Ureter (tissue), 1 donor: ENCODE results near the gene RAB4A. TPM values are rescaled to one million over a fixed set of nuclear protein-coding genes. Genes with fewer than 3 reads are reported as not detected.
"Not testable (repeated sequence)": the region's sequence is repeated elsewhere in the genome, so short reads cannot be mapped to it uniquely, and the experiment has no call there.

ENCODE experiments used
- DNase-seq: peaks from one replicate; pipeline ENCODE4 v3.0.0-alpha.2; 2020; ENCODE audit warnings: low spot score
- total RNA-seq: library from RNA; stranded (reverse); gene quantifications from one replicate; pipeline ENCODE4 v1.2.4, GENCODE V29; 2023
- donor health status: DM: yes; HTN: yes; CAD: no.

Gene RAB4A
- total RNA-seq, 1 donor from 2014 or later, result 68.7 TPM

GRCh38 chr1:229298420-229298819 is 27.5 kb downstream of the RAB4A start:
- no peak for DNase-seq

GRCh38 chr1:229298887-229299503 is 28.1 kb downstream of the RAB4A start:
- no peak for DNase-seq

GRCh38 chr1:229300099-229300757 is 29.3 kb downstream of the RAB4A start:
- no peak for DNase-seq

- no peak for DNase-seq
Observed at GRCh38 chr1:229302740-229303139, 31.8 kb downstream of the RAB4A start.

- DNase-seq, result no peak
Observed at GRCh38 chr1:229303855-229304254, 32.9 kb downstream of the RAB4A start.

- DNase-seq, result no peak
Observed at GRCh38 chr1:229305392-229305791, 34.5 kb downstream of the RAB4A start.

GRCh38 chr1:229309074-229309473 is 38.2 kb downstream of the RAB4A start:
- no peak for DNase-seq

GRCh38 chr1:229309684-229310083 is 38.8 kb downstream of the RAB4A start:
- DNase-seq, result no peak

GRCh38 chr1:229310833-229311232 is 39.9 kb downstream of the RAB4A start:
- DNase-seq, result no peak

- no peak for DNase-seq
Observed at GRCh38 chr1:229316166-229316565, 45.3 kb downstream of the RAB4A start.

- no peak for DNase-seq
Observed at GRCh38 chr1:229318056-229318455, 47.1 kb downstream of the RAB4A start.

GRCh38 chr1:229319487-229319886 is 48.6 kb downstream of the RAB4A start:
- DNase-seq, result no peak

- no peak for DNase-seq
Observed at GRCh38 chr1:229323201-229323600, 52.3 kb downstream of the RAB4A start.

GRCh38 chr1:229323885-229324553 is 53.1 kb downstream of the RAB4A start:
- no peak for DNase-seq

GRCh38 chr1:229325401-229325800 is 54.5 kb downstream of the RAB4A start:
- DNase-seq, result no peak

- no peak for DNase-seq
Observed at GRCh38 chr1:229325853-229326487, 55.1 kb downstream of the RAB4A start.

- no peak for DNase-seq
Observed at GRCh38 chr1:229326601-229327000, 55.7 kb downstream of the RAB4A start.

- DNase-seq, result not testable (repeated sequence)
Observed at GRCh38 chr1:229327765-229328164, 56.9 kb downstream of the RAB4A start.

GRCh38 chr1:229328598-229329362 is 57.9 kb downstream of the RAB4A start:
- no peak for DNase-seq

GRCh38 chr1:229334269-229334668 is 63.4 kb downstream of the RAB4A start:
- no peak for DNase-seq

- no peak for DNase-seq
Observed at GRCh38 chr1:229334716-229335115, 63.8 kb downstream of the RAB4A start.

GRCh38 chr1:229336345-229336744 is 65.4 kb downstream of the RAB4A start:
- DNase-seq, result no peak
